Stimulated activated CD8-positive, alpha-beta memory T cell treated with anti-CD3 and anti-CD28 coated beads, Interleukin-4, amount 100 ng/mL, for 24 hours (primary cell): Measurements from ENCODE around the gene FZD1.

Experiments
- DNase-seq: peaks from one replicate; pipeline ENCODE4 v3.0.0-alpha.2; 2020; ENCODE audit warnings: low read depth

Gene FZD1

DNA sequence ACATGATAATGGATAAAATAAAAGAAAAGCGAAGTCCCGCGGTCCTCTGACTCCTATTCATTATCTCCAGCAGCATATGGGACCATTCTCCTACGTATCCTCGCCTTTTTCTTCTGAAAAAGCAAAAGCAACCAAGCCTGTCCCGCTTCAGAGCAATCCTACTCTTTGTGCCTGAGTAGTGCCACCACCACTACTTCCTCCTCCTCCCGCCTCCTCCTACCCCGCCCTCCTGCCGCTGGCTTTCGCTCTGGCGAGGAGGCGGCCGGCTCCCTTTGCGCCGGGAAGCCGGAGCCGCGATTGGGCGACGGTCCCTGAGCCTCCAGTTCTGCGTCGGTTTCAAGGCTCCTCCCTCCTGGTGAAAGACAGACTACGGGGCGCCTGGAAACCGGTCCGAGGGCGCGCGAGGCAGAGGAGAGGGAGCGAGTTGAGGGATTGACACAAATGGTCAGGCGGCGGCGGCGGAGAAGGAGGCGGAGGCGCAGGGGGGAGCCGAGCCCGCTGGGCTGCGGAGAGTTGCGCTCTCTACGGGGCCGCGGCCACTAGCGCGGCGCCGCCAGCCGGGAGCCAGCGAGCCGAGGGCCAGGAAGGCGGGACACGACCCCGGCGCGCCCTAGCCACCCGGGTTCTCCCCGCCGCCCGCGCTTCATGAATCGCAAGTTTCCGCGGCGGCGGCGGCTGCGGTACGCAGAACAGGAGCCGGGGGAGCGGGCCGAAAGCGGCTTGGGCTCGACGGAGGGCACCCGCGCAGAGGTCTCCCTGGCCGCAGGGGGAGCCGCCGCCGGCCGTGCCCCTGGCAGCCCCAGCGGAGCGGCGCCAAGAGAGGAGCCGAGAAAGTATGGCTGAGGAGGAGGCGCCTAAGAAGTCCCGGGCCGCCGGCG is at the start of gene FZD1:
FZD1 (plus strand) TSS at position 388 of the 878 bp plus-strand sequence; CDS start at position 836, 448 bp downstream.
- DNase-seq: peak; percentile 38

DNA sequence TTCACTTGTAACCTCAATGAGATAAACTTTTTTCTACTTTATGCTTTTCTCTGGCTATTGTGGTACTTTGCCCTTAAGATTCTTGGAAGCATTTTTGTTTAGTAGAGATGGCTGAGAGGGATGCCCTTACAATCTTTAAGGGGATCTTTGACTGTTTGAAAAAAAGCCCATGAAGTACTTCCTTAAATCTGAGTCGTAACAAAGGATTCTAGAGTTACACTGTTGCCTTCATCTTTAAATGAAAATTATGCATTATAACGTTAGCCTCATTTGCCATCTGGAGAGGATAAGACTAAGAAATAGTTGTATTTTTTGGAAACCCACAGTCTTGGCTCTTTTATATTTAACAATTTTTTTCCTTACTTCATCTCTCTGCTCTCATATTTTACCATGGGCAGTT is 37.8 kb upstream of the FZD1 start:
- DNase-seq: no peak

DNA sequence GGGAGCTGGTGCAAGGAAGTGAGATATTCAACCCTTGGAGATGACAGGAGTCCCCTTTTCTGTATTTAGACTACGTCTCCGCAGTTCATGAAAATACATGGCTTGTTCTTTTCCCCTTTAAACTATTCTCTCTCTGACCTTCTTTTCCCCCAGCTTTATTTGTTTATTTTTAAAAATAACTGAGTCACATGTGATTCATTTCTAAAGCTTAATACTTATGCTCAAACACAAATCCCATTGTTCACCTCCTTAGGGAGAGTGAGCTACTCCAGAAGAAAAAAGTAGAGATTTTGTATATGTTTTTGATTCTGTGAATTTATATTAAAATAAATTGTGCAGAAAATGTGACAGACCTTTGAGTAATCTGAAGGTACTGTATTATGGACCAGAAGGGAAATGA is 35.9 kb upstream of the FZD1 start:
- no peak for DNase-seq

DNA sequence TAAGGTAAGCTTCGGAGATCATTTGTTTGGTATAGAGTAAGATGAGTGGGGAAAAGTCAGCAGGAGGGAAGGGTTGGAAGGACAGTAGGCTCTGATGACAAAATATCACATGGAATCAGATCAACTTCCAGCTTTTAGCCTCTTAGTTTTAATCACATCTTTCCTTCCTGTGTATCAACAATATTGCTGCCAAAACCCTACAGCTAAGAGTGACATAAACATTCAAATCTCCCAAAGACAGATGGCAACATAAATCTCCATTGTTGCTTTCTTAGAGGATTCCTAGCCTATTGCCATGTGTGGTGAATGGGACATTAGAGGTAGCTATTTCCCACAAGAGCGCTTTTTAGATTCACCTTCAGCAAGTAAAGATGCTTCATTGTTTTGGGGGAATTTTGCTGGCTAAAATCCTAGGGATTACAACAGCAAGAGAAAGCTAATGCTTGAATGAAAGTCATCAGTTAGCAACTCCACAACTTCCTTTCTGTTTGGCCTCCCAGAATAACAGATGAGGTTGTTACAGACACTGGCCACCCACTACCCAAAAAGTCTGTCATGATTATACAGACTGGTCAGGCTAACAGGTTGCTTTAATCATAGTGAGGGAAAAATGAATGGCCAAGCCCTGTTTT is 35.2 kb upstream of the FZD1 start:
- no peak for DNase-seq

DNA sequence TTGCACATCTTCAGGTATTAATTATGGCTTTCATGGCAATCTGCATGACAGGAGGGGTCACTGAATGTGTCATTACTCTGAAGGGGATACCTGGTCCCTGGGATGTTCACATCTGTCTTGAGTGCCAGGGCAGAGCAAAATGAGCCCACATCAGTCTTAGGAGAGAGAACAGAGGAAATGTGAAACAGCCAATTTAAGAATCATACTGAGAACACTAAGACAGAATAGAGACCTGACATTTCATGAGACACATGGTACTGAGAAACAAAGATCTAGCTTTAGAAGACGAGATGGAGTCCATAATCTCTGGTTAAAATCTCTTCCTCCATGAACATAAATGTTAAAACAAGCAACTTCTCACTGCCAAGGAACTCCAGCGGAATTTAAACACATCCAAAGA is 34.1 kb upstream of the FZD1 start:
- DNase-seq: no peak

DNA sequence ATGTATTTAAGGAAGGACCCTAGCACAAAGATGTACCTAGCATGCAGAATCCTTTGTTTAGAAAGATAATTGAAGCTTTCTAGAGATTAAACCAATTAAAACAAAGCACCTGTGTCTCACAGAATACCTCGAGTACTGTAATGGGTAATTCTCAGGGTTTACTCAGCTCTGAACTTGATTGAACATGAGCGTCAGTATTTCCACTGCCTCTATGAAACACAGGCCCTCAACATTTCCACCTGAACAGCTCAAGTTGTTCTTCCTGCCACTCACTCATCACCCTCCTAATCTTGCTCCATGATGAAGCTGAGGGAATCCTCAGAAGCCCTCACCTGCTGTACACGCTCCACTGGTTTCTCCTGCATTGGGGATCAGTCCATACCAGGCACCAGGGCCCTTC is 33.7 kb upstream of the FZD1 start:
- DNase-seq: no peak

DNA sequence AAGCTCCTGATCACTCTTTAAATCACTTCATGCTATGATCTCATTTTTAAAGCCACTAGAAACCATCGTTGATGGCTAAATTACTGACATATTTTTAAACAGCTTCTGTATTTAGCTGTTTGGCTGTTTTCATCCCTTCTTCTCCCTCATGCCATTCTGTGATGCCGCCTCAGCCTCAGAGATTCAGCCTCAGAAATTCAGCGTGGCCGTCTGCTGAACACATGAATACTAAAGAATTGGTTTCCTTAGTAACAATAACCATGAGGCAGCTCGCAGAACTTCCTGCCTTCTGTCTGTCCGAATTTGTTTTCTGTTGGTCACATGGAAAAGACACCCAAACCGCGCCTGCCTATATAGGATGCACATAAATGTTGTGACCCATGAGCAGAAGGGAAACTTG is 31.0 kb upstream of the FZD1 start:
- no peak for DNase-seq

DNA sequence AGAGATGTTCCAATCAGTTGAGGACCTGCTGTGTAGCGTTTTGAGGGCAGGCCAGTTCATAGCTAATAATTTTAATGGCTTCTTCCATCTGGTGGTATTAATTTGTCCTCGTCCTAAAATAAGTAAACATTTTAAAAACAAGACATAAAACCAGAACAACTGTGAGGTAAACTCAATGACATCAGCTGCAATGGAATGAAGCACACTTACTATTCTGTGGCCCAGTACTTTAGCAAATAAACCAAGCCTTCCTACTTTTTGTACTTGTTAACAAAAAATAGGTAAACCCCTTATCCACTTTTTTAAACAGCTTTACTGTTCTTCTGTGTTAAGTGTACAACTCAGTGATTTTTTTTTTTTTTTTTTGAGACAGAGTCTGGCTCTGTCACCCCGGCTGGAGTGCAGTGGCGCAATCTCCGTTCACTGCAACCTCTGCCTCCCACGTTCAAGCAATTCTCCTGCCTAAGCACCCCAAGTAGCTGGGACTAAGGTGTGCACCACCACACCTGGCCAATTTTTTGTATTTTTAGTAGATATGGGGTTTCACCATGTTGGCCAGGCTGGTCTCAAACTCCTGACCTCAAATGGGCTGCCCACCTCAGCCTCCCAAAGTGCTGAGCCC is 28.9 kb upstream of the FZD1 start:
- DNase-seq: no peak

DNA sequence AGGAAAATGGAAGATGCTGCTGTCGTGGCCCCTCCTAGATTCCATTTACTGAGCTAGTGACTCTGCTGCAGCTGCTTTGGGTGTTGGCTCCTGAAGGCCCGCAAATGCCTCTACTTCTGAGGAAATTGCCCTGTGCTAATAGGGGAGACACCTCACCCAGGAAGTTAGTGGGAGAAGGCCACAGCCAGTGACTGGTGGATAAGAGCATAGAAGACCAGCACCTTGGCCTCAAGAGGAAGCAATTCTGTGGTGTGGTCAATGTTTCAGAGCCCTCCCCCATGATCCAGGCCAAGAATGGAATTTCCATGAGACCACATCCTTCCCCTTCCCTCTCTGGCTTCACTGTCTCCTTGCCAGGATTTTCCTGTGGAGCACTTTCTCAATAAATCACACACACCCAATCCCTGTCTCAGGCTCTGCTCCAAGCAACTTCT is 25.0 kb upstream of the FZD1 start:
- no peak for DNase-seq

DNA sequence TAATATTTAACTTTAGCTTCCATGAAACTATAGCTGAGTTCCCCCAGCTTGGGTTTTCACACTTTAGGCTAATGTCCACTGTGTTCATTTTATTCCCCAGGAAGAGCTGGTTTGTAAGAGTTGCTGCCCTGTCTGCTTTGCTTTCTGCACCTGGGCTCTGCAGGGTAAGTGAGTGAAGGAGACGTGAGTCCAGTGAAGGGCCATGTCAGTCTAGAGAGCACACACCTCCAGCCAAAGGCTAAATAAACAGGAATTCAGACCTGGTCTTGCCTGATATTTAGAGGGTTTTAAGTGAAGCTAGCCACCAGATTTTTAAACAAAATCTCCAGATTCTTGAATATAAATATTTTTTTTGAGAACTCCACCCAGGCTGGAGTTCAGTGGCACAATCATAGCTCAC is 24.5 kb upstream of the FZD1 start:
- no peak for DNase-seq

DNA sequence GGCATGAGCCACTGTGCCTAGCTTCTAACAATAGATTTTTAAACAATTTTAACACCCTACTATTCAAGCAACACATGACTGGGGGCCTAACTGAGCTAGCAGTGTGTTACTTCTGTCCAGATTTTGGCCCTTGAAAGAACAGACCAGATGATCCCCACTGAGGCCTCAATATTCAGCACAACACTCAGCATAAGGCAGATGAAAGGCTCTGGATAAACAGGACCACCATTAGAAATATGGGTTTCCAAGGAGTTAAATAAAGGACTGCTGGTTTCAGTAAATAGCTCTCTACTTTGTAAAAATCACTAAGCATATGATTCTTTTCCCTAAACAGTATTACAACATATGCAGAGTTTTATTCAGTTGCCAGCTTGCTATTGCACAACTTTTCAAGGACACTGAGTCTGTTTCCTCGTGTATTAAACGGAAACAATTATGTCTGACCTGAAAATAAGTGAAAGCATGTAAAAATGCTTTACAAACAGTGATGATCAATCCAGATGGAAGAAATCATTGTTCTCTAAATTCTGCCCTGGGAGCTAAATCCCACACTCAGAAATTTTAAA is 23.8 kb upstream of the FZD1 start:
- no peak for DNase-seq

DNA sequence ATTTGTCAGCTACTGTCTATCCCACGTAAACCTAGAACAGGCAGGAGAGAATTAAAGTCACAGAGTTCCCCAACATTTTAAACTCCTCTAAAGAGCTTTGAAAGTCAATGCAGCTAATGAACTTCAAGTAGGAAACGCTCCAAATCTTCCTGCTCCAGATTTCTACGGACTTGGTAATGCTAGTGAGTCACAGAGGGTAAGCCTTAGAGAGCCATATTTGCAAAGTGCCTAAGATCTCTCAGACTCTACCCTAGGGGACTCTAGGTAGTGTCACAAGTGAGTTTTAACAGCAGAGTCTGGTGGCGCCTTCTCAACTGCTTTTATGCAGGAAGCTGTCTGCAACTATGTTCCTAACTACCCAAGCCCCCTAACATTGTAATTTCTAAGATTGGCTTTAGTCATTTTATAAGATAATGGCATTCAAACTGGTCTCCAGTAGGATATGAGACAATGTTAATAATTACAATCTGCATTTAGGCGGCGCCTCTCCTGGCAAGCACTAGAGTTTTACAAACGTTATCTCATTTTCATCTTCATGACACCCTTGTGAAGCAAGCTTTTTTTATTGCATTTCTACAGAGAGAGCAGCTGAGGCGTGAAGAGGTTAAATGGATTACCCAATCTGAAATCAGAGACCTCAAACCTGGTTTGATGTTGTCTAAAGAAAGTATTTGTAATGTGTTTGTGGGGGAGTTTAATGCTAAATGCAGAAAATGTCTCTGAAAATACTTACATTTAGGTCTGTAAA is 22.0 kb upstream of the FZD1 start:
- no peak for DNase-seq

DNA sequence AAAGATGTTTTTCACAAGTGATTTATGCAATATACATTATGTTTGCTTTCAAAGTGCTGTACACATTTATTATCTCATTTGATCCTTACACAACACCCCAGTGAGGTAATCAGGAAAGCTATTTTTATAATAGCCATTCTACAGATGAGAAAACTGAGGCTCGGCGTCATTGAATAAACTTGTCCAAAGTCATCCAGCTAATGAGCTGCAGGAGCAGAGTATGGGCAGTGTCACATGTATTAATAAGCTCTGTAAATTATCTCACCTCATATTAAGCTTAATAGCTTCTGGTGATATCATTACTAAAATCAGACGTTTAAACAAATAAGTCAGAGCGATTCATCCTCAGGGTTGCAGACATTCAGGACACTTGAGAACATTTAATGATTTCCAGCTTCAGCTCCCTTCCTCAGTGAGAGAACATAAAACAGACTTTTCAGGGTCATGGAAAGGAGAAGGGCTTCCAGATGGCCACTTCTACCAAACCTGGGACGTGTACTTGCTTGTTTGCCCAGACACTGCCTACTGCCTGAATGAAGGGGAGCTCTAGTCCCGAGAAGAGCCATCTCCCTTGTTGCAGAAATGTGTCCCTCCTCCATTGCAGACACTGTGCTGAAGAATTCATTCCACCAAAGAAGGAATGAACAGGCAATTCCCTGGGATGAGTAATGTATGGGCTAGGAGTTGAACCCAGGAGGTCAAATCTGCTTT is 20.5 kb upstream of the FZD1 start:
- no peak for DNase-seq

DNA sequence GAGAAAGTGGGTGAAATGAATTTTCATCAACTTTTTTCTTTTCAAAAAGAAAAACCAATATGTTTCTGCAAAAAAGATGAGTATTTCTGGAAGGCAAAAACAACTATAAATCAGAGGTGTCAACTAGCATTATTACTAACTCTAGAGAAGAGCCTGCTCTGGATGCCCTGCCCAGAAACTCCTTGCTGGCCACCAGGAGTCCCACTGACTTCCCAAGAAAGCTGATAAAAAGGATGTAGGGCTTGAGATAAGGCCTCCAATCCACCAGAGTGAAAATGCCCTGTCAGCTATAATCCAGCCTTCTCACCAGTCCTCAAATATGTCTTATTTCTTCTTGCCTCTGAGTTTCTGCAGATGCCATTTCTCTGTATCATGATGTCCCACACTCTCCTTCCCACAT is 16.7 kb upstream of the FZD1 start:
- no peak for DNase-seq

DNA sequence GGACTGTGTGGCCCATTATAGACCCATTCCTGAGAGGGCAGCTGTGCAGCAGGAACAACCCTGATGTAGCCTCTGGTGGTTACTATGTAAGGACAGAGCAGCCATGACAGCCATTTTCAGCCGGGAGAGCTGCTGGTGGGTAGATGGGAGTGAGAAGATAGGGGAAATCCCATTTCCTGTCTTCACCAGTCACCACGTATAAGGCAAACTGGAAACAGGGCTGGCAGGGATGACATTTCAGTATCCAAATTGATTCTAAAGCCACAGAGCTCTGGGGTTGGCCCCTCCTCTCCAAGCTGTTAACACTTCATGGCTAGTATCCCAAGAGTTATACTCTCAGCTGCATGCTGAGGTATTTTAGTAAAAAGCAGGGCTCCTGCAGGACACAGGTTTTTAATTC is 15.2 kb upstream of the FZD1 start:
- no peak for DNase-seq

DNA sequence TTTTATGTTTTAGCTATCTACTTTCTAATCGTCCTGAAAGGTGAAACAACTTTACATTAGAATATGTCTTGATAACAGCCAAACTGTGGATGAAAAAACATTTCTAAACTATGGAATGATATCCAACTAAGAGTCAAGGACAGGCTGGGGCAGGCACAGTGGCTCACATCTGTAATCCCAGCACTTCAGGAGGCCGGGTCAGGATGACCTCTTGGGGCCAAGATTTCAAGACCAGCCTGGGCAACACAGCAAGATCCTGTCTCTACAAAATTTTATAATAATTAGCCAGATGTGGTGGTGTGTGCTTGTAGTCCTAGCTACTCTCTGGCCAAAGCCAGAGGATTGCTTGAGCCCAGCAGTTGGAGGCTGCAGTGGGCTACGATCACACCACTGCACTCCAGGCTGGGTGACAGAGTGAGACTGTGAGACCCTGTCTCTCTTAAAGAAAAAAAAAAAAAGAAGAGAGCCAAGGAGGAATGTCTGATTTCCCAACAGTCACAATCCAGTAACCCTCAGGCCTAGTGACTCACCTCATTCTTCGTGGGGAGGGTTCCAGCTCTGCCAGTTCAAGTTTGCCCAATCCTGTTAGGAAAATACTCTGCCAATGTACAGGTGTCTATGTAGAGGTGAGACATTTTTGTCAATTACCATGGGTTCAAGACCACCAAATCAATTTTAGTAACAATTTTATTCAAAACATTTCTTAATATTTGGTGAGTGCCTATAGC is 14.6 kb upstream of the FZD1 start:
- DNase-seq: no peak

DNA sequence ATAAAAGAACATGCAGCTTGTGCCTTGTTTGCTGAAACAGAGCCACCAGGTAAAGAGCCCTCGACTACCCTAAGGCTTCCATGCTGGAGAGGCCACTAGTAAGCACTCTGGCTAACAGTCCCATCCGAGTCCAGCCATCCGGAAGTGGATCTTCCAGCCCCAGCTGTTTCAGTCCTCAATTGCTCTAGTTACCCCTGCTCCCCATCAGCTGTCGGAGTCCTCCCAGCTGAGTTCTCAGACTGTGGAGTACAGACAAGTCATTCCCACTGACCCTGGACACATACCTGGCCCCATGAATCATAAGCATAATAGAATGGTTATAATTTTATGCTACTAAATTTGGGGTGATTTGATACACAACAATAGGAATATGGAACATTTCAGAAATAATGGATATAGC is 13.5 kb upstream of the FZD1 start:
- DNase-seq: no peak

DNA sequence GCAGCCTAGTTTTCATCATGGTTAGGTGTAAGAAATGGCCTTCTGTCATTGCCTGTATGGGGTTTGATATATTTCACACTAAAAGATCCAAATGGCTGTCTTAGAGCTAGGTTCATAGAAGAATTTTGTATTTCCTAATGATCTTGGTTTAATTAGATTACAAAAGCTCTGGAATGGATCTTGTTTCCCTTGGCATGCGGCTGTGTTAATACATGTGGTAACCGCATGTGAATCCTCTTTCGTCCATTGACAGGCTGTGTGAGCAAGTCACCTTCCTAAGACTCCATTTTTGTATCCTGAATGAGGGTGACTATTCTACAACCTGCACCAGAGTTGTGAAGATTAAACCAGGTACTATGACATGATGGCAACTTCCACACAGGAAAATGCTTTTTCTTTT is 12.4 kb upstream of the FZD1 start:
- DNase-seq: no peak

DNA sequence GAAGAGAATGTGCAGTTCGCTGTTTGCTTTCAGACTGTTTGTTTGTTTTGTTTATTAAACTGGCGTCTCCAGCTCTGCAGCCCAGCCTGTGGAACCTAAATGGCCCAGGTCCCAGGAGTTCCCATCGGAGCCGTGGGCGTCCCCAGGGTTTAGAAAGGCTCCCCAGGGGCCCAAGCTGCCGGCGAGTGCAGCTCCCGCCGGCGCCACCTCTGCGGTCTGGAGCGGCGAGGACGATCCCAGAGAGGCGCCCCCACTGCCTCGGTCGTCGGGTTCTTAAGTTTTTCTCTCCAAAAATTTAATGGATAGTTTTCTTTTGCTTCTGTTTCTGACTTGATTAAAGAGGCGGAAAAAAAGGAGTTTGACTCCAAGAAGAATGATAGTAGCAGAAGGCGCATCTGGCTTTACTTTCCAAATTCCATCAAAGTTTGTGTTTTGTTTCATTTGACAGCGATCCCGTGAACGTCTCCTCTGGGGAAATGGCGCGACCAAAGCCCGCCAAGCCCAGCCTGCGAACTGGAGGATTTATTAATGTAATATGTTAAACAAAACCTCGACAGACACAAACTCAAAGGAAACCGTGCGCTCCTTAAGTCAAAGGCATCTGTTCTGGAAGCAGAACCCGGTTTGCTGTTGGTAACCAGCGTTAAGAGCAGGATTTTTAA is 718 bp upstream of the FZD1 start:
- DNase-seq: no peak
